SU-DHL-6 (cell line): ENCODE measurements around the gene HOXB7.

Experiments used
- H2AFZ ChIP-seq: fragments of 200-600 bp; sonication (generic); 2 replicates; pipeline ENCODE4 v1.6.1; 2014; ENCODE audit warnings: low read depth, mild to moderate bottlenecking, moderate library complexity, mixed read lengths, antibody characterized with exemption, low read length; ENCODE audit not compliant: severe bottlenecking
- H3F3A ChIP-seq: fragments of 200-600 bp; shearing (Covaris generic); 2 replicates; pipeline ENCODE4 v1.6.0; 2016; ENCODE audit warnings: antibody characterized with exemption, mild to moderate bottlenecking; ENCODE audit not compliant: insufficient read depth
- H3K27ac ChIP-seq: fragments of 200-600 bp; sonication (generic); 2 replicates; pipeline ENCODE4 v1.5.1; 2016; ENCODE audit warnings: low read depth, mild to moderate bottlenecking, low read length, moderate library complexity, mixed read lengths
- H3K27me3 ChIP-seq: fragments of 200-600 bp; sonication (generic), shearing (Covaris generic); 2 replicates; pipeline ENCODE4 v1.6.0; 2014; ENCODE audit warnings: mild to moderate bottlenecking, low read length
- H3K36me3 ChIP-seq: fragments of 200-600 bp; sonication (generic); 2 replicates; pipeline ENCODE4 v1.6.1; 2014; ENCODE audit warnings: mild to moderate bottlenecking, low read length, mixed read lengths
- H3K4me2 ChIP-seq: fragments of 300-600, 200-600 bp; shearing (Covaris generic), sonication (generic); 2 replicates; pipeline ENCODE4 v1.6.0; 2014; ENCODE audit warnings: low read length, low read depth, mild to moderate bottlenecking; ENCODE audit not compliant: poor library complexity, severe bottlenecking
- H3K4me3 ChIP-seq: fragments of 200-600 bp; sonication (generic); 2 replicates; pipeline ENCODE4 v1.5.1; 2014; ENCODE audit warnings: antibody characterized with exemption, low read length, mild to moderate bottlenecking, mixed read lengths; ENCODE audit not compliant: insufficient read depth, poor library complexity, severe bottlenecking
- H3K79me2 ChIP-seq: fragments of 200-600 bp; sonication (generic); 2 replicates; pipeline ENCODE4 v1.6.1; 2014; ENCODE audit warnings: mild to moderate bottlenecking, low read length, moderate library complexity; ENCODE audit not compliant: insufficient read depth
- H3K9ac ChIP-seq: fragments of 200-600 bp; sonication (generic); 2 replicates; pipeline ENCODE4 v1.7.0; 2014; ENCODE audit warnings: mild to moderate bottlenecking, low read length
- H3K9me2 ChIP-seq: fragments of 200-600 bp; sonication (generic); replicated peaks from 2 replicates; pipeline ENCODE4 v1.6.1; 2014; ENCODE audit warnings: low read length; ENCODE audit not compliant: insufficient read depth
- H3K9me3 ChIP-seq: fragments of 200-600 bp; sonication (generic); 2 replicates; pipeline ENCODE4 v1.6.1; 2014; ENCODE audit warnings: low read length, mixed read lengths; ENCODE audit not compliant: insufficient read depth
- H4K20me1 ChIP-seq: fragments of 200-600 bp; sonication (generic); 2 replicates; pipeline ENCODE4 v1.6.1; 2014; ENCODE audit warnings: low read depth, mild to moderate bottlenecking, antibody characterized with exemption, low read length, moderate library complexity, mixed read lengths
- EZH2phosphoT487 ChIP-seq: fragments of 200-600 bp; sonication (generic), shearing (Covaris generic); conservative IDR thresholded peaks from 2 replicates; pipeline ENCODE4 v1.6.1; 2018; ENCODE audit warnings: mild to moderate bottlenecking, antibody characterized with exemption, low read length, moderate library complexity, mixed read lengths
- TF ChIP-seq, protein P1 (sequence below): fragments of 200-600 bp; sonication (generic); IDR thresholded peaks from one replicate; pipeline ENCODE4 v1.5.1; 2017; ENCODE audit warnings: antibody characterized with exemption, mild to moderate bottlenecking, low read length, moderate library complexity; ENCODE audit not compliant: insufficient read depth, poor library complexity, severe bottlenecking

HOXB7 gene

DNA sequence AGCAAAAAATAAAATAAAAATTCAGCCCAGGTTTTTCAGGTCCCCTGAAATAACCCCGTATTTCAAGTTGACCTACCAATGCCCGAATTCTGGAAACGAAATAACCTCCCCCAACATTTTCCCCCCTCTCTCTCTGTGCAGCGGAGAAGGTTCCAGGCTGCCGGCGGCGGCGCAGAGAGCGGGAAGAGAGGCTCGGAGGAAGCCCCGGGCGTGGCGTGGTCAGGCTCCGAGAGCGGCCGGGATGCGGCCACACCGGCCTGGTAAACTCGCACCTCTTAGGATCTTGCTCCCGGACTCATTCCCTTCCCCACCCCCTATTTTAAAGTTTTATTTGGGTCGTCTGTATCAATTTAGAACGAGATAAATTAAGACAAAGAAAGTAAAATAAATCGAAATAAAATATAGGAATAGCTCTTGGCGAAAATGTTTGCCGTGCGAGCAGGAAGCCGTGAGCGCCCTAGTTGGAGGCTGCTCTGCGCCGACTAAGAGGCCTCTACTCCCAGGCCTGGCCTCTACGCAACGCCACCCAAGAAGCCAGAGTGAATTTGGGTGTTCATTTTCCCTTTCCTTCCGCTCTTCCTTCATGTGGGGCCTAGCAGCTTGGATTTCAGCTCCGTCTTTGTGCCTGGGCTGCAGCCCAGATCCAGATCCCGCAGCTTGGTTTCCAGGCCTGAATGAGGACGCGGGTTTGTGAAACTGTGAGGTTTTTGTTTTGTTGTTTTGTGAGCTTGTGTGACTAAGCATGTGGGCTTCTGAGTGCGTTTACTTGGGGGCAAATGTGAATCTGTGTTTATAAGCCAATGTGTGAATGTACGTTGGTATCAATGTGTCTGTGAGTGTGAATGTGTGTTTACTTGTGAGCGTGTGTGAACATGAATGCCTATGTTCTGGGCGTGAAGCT lies 4.6 kb downstream of the HOXB7 start:
- no peaks in the 10 kb centered on the region for H3K27me3 ChIP-seq
- no peaks in the 10 kb centered on the region for H3F3A ChIP-seq
- no peak overlapping the region for H3K27ac ChIP-seq
- no peaks in the 10 kb centered on the region for H3K9me2 ChIP-seq
- no peaks in the 10 kb centered on the region for H4K20me1 ChIP-seq
- no peaks in the 10 kb centered on the region for H3K36me3 ChIP-seq
- H3K4me3 ChIP-seq, result no peak overlapping the region
- no peaks in the 10 kb centered on the region for H3K9me3 ChIP-seq
- no peaks in the 10 kb centered on the region for H3K79me2 ChIP-seq
- TF ChIP-seq, protein P1, sequence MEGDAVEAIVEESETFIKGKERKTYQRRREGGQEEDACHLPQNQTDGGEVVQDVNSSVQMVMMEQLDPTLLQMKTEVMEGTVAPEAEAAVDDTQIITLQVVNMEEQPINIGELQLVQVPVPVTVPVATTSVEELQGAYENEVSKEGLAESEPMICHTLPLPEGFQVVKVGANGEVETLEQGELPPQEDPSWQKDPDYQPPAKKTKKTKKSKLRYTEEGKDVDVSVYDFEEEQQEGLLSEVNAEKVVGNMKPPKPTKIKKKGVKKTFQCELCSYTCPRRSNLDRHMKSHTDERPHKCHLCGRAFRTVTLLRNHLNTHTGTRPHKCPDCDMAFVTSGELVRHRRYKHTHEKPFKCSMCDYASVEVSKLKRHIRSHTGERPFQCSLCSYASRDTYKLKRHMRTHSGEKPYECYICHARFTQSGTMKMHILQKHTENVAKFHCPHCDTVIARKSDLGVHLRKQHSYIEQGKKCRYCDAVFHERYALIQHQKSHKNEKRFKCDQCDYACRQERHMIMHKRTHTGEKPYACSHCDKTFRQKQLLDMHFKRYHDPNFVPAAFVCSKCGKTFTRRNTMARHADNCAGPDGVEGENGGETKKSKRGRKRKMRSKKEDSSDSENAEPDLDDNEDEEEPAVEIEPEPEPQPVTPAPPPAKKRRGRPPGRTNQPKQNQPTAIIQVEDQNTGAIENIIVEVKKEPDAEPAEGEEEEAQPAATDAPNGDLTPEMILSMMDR, result no peak
- no peak for TF ChIP-seq EZH2phosphoT487
- no peak overlapping the region for H3K9ac ChIP-seq
- H2AFZ ChIP-seq, result no peak overlapping the region
- H3K4me2 ChIP-seq, result no peak overlapping the region

DNA sequence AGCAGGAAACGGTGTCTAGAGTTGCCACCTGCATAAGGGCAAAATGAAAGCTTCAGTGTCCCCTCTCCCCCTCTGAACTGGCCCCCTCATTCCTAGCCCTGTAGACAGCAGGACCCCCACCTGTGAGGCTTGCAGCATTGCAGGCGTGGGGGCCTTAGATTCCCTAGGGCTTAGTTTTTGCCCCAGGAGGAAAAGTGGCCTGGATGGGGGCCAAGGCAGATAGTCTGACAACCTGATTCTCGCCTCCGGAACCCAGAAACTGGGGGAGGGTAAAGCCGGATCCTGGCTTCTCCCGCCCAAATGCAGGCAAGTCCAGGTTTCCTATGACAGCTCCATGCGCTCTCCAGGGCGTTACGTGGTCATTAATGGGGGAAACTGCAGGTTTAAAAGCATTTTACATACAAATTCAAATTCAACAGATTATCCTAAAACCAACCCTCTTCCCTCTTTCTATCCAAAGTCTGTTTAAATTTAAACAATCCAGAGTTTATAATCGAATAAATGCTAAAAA lies 5.4 kb downstream of the HOXB7 start:
- no peaks in the 10 kb centered on the region for H3K9me2 ChIP-seq
- no peak overlapping the region for H3K4me2 ChIP-seq
- no peaks in the 10 kb centered on the region for H3K79me2 ChIP-seq
- H3F3A ChIP-seq, result no peaks in the 10 kb centered on the region
- H3K9ac ChIP-seq, result no peak overlapping the region
- H4K20me1 ChIP-seq, result no peaks in the 10 kb centered on the region
- no peak overlapping the region for H3K4me3 ChIP-seq
- no peaks in the 10 kb centered on the region for H3K9me3 ChIP-seq
- no peak overlapping the region for H3K27ac ChIP-seq
- TF ChIP-seq, protein P1, result no peak
- no peak for TF ChIP-seq EZH2phosphoT487
- no peaks in the 10 kb centered on the region for H3K36me3 ChIP-seq
- H2AFZ ChIP-seq, result no peak overlapping the region
- no peaks in the 10 kb centered on the region for H3K27me3 ChIP-seq

DNA sequence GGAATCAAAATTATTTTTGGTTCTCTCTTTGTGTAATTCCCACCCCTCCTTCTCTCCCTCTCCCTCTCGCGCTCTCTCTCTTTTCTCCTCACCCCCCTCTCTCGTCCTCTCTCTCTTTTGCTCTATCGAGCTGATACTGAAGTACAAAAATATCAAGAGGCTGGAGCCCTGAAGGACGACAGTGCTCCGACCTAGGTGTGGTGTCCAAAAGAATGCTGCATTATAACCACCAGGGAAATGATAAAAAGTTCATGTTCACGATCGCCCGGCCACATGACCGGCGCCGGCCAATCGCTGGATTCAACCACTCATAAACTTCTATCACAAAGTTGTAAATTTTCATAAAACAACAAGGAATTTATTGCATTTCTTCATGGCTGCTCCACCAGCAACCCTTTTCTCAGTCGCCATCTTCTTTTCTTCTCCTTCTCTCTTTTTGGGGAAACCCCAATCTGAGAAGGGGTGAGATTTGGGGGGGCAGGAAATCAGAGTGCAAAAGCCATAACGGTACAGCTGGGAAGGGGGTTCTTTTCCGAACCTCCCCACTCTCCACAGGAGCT lies 6.0 kb downstream of the HOXB7 start, which contains the start of gene HOXB6:
Gene HOXB6 (minus strand): TSS at position 217 of the 560 bp plus-strand sequence. CDS start 6,836 bp downstream, outside the sequence.
- Histone ChIP-seq H3K27me3 (no peaks in the 10 kb centered on the region), H2AFZ (no peak within 1 kb of the TSS), H4K20me1 (no peaks in the 10 kb centered on the region), H3K79me2 (no peaks in the 10 kb centered on the region), H3K36me3 (no peaks in the 10 kb centered on the region), H3F3A (no peaks in the 10 kb centered on the region), H3K9me2 (no peaks in the 10 kb centered on the region), H3K4me2 (no peak within 1 kb of the TSS), H3K27ac (no peak within 1 kb of the TSS), H3K9me3 (no peaks in the 10 kb centered on the region), H3K4me3 (no peak within 1 kb of the TSS), H3K9ac (no peak within 1 kb of the TSS)
- TF ChIP-seq EZH2phosphoT487, result no peak
- TF ChIP-seq, protein P1, result no peak
